K562 (cell line): ENCODE results near the gene FAM78B. TPM values are rescaled to one million over a fixed set of nuclear protein-coding genes. Genes with fewer than 3 reads are reported as not detected.

Experiments used
- ATAC-seq: fragments of 200-7000 bp; cut with Tn5 transposase; 3 replicates; pipeline ENCODE4 v1.9.1; 2020; ENCODE audit warnings: moderate library complexity
- BruUV-seq: library from RNA; stranded (reverse); fragments of 400-500 nt; replicated peaks from 2 replicates; lab custom pipeline; 2021; lab: Mats Ljungman, UMichigan
- CTCF ChIA-PET: fragments of 300-600 bp; formaldehyde crosslinking; extraction: SDS; loops from one replicate; lab custom pipeline; 2021; ENCODE audit warnings: low intra/inter-chr PET ratio; lab: Yijun Ruan, JAX
- POLR2A ChIA-PET: fragments of 300-600, 350-650 bp; sonication (Branson Sonifier 250); formaldehyde crosslinking; extraction: SDS; loops from one replicate; lab custom pipeline; 2021; ENCODE audit warnings: antibody characterized with exemption, inconsistent platforms; lab: Yijun Ruan, JAX
- DNase-seq, 4 experiments: peaks; one replicate each; pipeline versions ENCODE4 v3.0.0 to v3.0.0-alpha.2; 2011 to 2018; ENCODE audit warnings: low spot score in 3 of 4, mixed read lengths in 3 of 4; ENCODE audit errors: extremely low read depth in 1 of 4
- FAIRE-seq: peaks from 2 replicates; lab custom pipeline; 2011; peaks lifted over from hg19 to GRCh38; lab: Jason Lieb, UNC
- H2AFZ ChIP-seq: 2 replicates; pipeline ENCODE4 v1.6.0; 2011; ENCODE audit warnings: low read depth, low read length, control low read depth, inconsistent platforms
- H3K27ac ChIP-seq: fragments of 200-600 bp; 3 replicates; pipeline ENCODE4 v1.8.0; 2011; ENCODE audit warnings: low read depth, mild to moderate bottlenecking, control low read depth, inconsistent platforms, low read length, moderate library complexity, mixed read lengths; ENCODE audit errors: extremely low read depth
- H3K27me3 ChIP-seq, 2 experiments: fragments of 300-600 bp in 1 of 2; 2 replicates in 1 of 2; 3 replicates in 1 of 2; pipeline versions ENCODE4 v1.6.0 to v1.8.0; 2011; ENCODE audit warnings: inconsistent platforms in 2 of 2, low read length in 2 of 2, mild to moderate bottlenecking in 1 of 2, mixed read lengths in 1 of 2, moderate library complexity in 1 of 2; ENCODE audit not compliant: control insufficient read depth in 2 of 2, insufficient read depth in 2 of 2
- H3K36me3 ChIP-seq: fragments of 300-600 bp; 3 replicates; pipeline ENCODE4 v1.8.0; 2011; ENCODE audit warnings: mild to moderate bottlenecking, low read length, inconsistent platforms; ENCODE audit not compliant: control insufficient read depth, insufficient read depth
- H3K4me1 ChIP-seq, 2 experiments: fragments of 200-600 bp in 1 of 2; replicated peaks in 1 of 2; 2 replicates in 1 of 2; 3 replicates in 1 of 2; pipeline versions ENCODE4 v1.5.1 to v1.8.0; 2011; ENCODE audit warnings: inconsistent platforms in 2 of 2, low read length in 2 of 2, mild to moderate bottlenecking in 1 of 2, mixed read lengths in 1 of 2, moderate library complexity in 1 of 2; ENCODE audit not compliant: control insufficient read depth in 2 of 2, insufficient read depth in 2 of 2
- H3K4me2 ChIP-seq: 2 replicates; pipeline ENCODE4 v1.6.1; 2011; ENCODE audit warnings: low read length, control low read depth, inconsistent platforms, mixed read lengths; ENCODE audit not compliant: insufficient read depth
- H3K4me3 ChIP-seq: fragments of 200-600 bp; sonication (generic), shearing (Covaris generic); 2 replicates; pipeline ENCODE4 v1.5.1; 2016; ENCODE audit warnings: control low read depth, inconsistent platforms
- H3K79me2 ChIP-seq: fragments of 200-600 bp; 3 replicates; pipeline ENCODE4 v1.8.0; 2011; ENCODE audit warnings: low read length, inconsistent platforms; ENCODE audit not compliant: control insufficient read depth, insufficient read depth
- H3K9ac ChIP-seq, 2 experiments: 2 replicates each; pipeline versions ENCODE4 v1.6.0 to v1.6.1; 2011; ENCODE audit warnings: low read depth in 2 of 2, low read length in 2 of 2, control low read depth in 1 of 2, inconsistent platforms in 1 of 2, mild to moderate bottlenecking in 1 of 2, mixed read lengths in 1 of 2; ENCODE audit not compliant: insufficient read depth in 1 of 2
- H3K9me1 ChIP-seq: one replicate; pipeline ENCODE4 v1.6.0; 2011; ENCODE audit warnings: inconsistent platforms, mild to moderate bottlenecking, low read length, moderate library complexity; ENCODE audit not compliant: control insufficient read depth, insufficient read depth
- H3K9me3 ChIP-seq: replicated peaks from 2 replicates; pipeline ENCODE4 v1.5.1; 2011; ENCODE audit warnings: low read depth, low read length, inconsistent platforms; ENCODE audit not compliant: control insufficient read depth, insufficient read depth
- H4K20me1 ChIP-seq: replicated peaks from 2 replicates; pipeline ENCODE4 v1.6.1; 2011; ENCODE audit warnings: low read length, inconsistent platforms, mixed read lengths; ENCODE audit not compliant: control insufficient read depth, insufficient read depth
- CHAMP1 ChIP-seq: fragments of 450-650 bp; IDR thresholded peaks from 2 replicates; pipeline ENCODE4 v1.6.1; 2016; ENCODE audit warnings: mild to moderate bottlenecking
- HIVEP1 ChIP-seq: fragments of 250-450 bp; sonication (Bioruptor Pico); IDR thresholded peaks from 2 replicates; pipeline ENCODE4 v1.4.0; 2020; ENCODE audit warnings: mild to moderate bottlenecking
- WGBS: fragments of 100-300 bp; shearing (Covaris generic); methylation state at CpG from one replicate; pipeline ENCODE4 v1.1.6; 2016; ENCODE audit warnings: low coverage, mixed read lengths; ENCODE audit not compliant: insufficient coverage; ENCODE audit errors: missing lambda C conversion rate; 5-methylcytosine and 5-hydroxymethylcytosine counted together
- in situ Hi-C: fragments of 300-500 bp; cut with MboI; formaldehyde crosslinking; loops from 4 replicates; pipeline ENCODE4 v1.15.0; 2018; ENCODE audit warnings: inconsistent platforms, mixed read lengths
- intact Hi-C: fragments of 100-400 bp; cut with micrococcal nuclease; formaldehyde crosslinking; loops from 2 replicates; pipeline ENCODE4 v1.14.2; 2022
- polyA plus RNA-seq, 8 experiments: library from polyadenylated mRNA; depleted of rRNA in 4 of 8; stranded (reverse) in 5 of 8; unstranded in 3 of 8; fragments of >200 nt; fragmentation: Nextera tagmentation in 2 of 8; fragmentation: Illumina TruSeq in 1 of 8; extraction: Ambion mirVana in 2 of 8; extraction: Trizol in 1 of 8; gene quantifications; 2 replicates each; pipeline versions ENCODE4 v1.2.1 to v1.2.3, GENCODE V29; 2011 to 2014; ENCODE audit warnings: inconsistent platforms in 1 of 8, missing spikeins in 1 of 8
- total RNA-seq, 7 experiments: library from RNA; depleted of rRNA in 6 of 7; stranded (reverse); fragments of >200 nt in 6 of 7; fragmentation: Illumina TruSeq in 2 of 7; extraction: Trizol in 2 of 7; gene quantifications; 2 replicates each; pipeline versions ENCODE4 v1.2.1 to v1.2.3, GENCODE V29; 2011 to 2021; ENCODE audit warnings: low replicate concordance in 1 of 7
- TF ChIP-seq, protein P1 (sequence below): fragments of 250-450 bp; sonication (Bioruptor Pico); IDR thresholded peaks from 2 replicates; pipeline ENCODE4 v1.5.0; 2021; ENCODE audit warnings: mild to moderate bottlenecking, borderline replicate concordance
- TF ChIP-seq, protein P2 (sequence below), 2 experiments: fragments of 450-650 bp in 1 of 2; sonication (generic) in 1 of 2; formaldehyde crosslinking in 1 of 2; IDR thresholded peaks in 1 of 2; conservative IDR thresholded peaks in 1 of 2; 2 replicates each; pipeline versions ENCODE4 v1.6.1 to v1.8.1; 2016 to 2023; ENCODE audit warnings: mild to moderate bottlenecking in 2 of 2, moderate library complexity in 2 of 2, inconsistent platforms in 1 of 2, missing genetic modification reagents in 1 of 2
- TF ChIP-seq, protein P3 (sequence below): fragments of 450-650 bp; IDR thresholded peaks from 2 replicates; pipeline ENCODE4 v1.6.1; 2017; ENCODE audit warnings: antibody characterized with exemption

FAM78B gene
- total and polyA plus RNA-seq, 9 of the 15 experiments (the other 6 are each of a cell fraction or from before 2014, with no cell fraction given): 0.04 to 0.43 (median 0.29) TPM; not detected in 1

- DNase-seq (no peak), FAIRE-seq (no peak), ATAC-seq (no peak)
- TF ChIP-seq, protein P1, sequence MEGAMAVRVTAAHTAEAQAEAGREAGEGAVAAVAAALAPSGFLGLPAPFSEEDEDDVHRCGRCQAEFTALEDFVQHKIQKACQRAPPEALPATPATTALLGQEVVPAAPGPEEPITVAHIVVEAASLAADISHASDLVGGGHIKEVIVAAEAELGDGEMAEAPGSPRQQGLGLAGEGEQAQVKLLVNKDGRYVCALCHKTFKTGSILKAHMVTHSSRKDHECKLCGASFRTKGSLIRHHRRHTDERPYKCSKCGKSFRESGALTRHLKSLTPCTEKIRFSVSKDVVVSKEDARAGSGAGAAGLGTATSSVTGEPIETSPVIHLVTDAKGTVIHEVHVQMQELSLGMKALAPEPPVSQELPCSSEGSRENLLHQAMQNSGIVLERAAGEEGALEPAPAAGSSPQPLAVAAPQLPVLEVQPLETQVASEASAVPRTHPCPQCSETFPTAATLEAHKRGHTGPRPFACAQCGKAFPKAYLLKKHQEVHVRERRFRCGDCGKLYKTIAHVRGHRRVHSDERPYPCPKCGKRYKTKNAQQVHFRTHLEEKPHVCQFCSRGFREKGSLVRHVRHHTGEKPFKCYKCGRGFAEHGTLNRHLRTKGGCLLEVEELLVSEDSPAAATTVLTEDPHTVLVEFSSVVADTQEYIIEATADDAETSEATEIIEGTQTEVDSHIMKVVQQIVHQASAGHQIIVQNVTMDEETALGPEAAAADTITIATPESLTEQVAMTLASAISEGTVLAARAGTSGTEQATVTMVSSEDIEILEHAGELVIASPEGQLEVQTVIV: no peak
- no peak for TF ChIP-seq HIVEP1 (CRISPR knock-in tag)
- no peaks in the 10 kb centered on the region for H4K20me1 ChIP-seq
- intact Hi-C loops (no loop called here), in situ Hi-C loops (no loop called here)
- H3K27me3 ChIP-seq: peaks cover 0 to 4% of the 10 kb centered on the region in 2 experiments; a peak in 1 of 5 replicates
- H3K27ac ChIP-seq: no peak overlapping the region
- H3K4me1 ChIP-seq: no peaks in the 10 kb centered on the region
- H3K4me3 ChIP-seq: no peak overlapping the region
- WGBS: 1% methylated on average over 4 of the region's 4 CpGs
- POLR2A ChIA-PET: interaction anchor here (0.6 kb wide), 1 partner anchor 194 kb away, joined by 3 read pairs; no protein-coding TSS in a partner anchor
- CTCF ChIA-PET: no interaction called here
- no peaks in the 10 kb centered on the region for H3K79me2 ChIP-seq
- no peak overlapping the region for H3K4me2 ChIP-seq
- no TSS peak for BruUV-seq
- H3K36me3 ChIP-seq: no peaks in the 10 kb centered on the region
- no peaks in the 10 kb centered on the region for H3K9me1 ChIP-seq
- no peaks in the 10 kb centered on the region for H3K9me3 ChIP-seq
- no peak overlapping the region for H3K9ac ChIP-seq
- H2AFZ ChIP-seq: no peak overlapping the region
These were observed 7.3 kb upstream of the FAM78B start for GRCh38 chr1:166174108-166174507.

DNA sequence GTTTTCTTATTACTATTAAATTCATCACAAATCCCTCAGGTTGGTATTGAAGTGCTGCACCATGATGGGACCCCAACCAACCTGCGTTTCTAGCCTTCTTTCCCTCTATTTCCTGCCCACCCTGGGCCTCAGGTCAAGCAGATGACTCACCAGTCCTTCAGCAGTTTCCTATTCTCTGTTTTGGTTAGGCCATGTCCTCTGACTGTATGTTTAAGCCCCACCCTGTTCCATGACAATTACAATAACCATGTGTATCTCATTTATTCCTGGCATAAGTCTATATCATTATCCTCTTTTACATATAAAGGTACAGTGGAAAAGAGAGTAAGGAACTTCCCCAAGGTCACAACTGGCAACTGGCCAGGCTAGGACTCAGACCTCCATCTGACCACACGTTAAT, 5.3 kb upstream of the FAM78B start:
- Histone ChIP-seq H3K79me2 (no peaks in the 10 kb centered on the region), H3K27ac (no peak overlapping the region), H3K9ac (no peak overlapping the region), H3K27me3 (no peaks in the 10 kb centered on the region), H3K4me1 (peaks cover 0 to 7% of the 10 kb centered on the region in 2 experiments; a peak in 2 of 5 replicates), H4K20me1 (no peaks in the 10 kb centered on the region), H3K9me3 (no peaks in the 10 kb centered on the region), H3K9me1 (no peaks in the 10 kb centered on the region), H3K36me3 (no peaks in the 10 kb centered on the region), H2AFZ (no peak overlapping the region), H3K4me3 (no peak overlapping the region), H3K4me2 (no peak overlapping the region)
- FAIRE-seq: no peak
- WGBS: 6% methylated on average over 2 of the region's 2 CpGs
- CTCF ChIA-PET: no interaction called here
- POLR2A ChIA-PET: interaction anchor here (1.2 to 1.9 kb wide), 2 partner anchors 11 to 16 kb away, joined by 3 to 5 read pairs; no protein-coding TSS in a partner anchor
- in situ Hi-C loops (no loop called here), intact Hi-C loops (no loop called here)
- no TSS peak for BruUV-seq
- no peak for ATAC-seq
- DNase-seq: no peak
- TF ChIP-seq, protein P2, sequence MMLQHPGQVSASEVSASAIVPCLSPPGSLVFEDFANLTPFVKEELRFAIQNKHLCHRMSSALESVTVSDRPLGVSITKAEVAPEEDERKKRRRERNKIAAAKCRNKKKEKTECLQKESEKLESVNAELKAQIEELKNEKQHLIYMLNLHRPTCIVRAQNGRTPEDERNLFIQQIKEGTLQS (IDR thresholded peaks at IDR 0.05): peak; percentile 15; the same call in 1 of the 2 replicates
- TF ChIP-seq, protein P2 (CRISPR knock-in tag; conservative IDR thresholded peaks at IDR 0.05): no peak
- no peak for TF ChIP-seq CHAMP1
- TF ChIP-seq, protein P3, sequence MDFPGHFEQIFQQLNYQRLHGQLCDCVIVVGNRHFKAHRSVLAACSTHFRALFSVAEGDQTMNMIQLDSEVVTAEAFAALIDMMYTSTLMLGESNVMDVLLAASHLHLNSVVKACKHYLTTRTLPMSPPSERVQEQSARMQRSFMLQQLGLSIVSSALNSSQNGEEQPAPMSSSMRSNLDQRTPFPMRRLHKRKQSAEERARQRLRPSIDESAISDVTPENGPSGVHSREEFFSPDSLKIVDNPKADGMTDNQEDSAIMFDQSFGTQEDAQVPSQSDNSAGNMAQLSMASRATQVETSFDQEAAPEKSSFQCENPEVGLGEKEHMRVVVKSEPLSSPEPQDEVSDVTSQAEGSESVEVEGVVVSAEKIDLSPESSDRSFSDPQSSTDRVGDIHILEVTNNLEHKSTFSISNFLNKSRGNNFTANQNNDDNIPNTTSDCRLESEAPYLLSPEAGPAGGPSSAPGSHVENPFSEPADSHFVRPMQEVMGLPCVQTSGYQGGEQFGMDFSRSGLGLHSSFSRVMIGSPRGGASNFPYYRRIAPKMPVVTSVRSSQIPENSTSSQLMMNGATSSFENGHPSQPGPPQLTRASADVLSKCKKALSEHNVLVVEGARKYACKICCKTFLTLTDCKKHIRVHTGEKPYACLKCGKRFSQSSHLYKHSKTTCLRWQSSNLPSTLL: no peak
